CD14-positive monocyte (primary cell): ENCODE measurements around the gene CD37. TPM values are rescaled to one million over a fixed set of nuclear protein-coding genes. Genes with fewer than 3 reads are reported as not detected.
"Not testable (repeated sequence)": the region's sequence is repeated elsewhere in the genome, so short reads cannot be mapped to it uniquely, and the experiment has no call there.

Experiments
- DNase-seq, 3 donors: peaks; one replicate each; pipeline ENCODE4 v3.0.0-alpha.2; 2011 to 2022
- H2AFZ ChIP-seq: 2 replicates; pipeline ENCODE4 v1.6.0; 2012; ENCODE audit warnings: mild to moderate bottlenecking, low read depth, low read length, inconsistent platforms; ENCODE audit not compliant: insufficient read depth, poor library complexity, severe bottlenecking
- H3K27ac ChIP-seq, 2 donors: 1 replicate in 1 of 2; 2 replicates in 1 of 2; pipeline ENCODE4 v1.5.1; 2012 to 2013; ENCODE audit warnings: low read length in 2 of 2, control low read depth in 1 of 2, inconsistent platforms in 1 of 2, low read depth in 1 of 2, mild to moderate bottlenecking in 1 of 2
- H3K27me3 ChIP-seq, 2 donors: one replicate each; pipeline versions ENCODE4 v1.6.0 to v1.6.1; 2011 to 2013; ENCODE audit warnings: low read length in 2 of 2; ENCODE audit not compliant: control insufficient read depth in 2 of 2, insufficient read depth in 2 of 2
- H3K36me3 ChIP-seq, 2 donors: replicated peaks in 1 of 2; 1 replicate in 1 of 2; 2 replicates in 1 of 2; pipeline versions ENCODE4 v1.5.1 to v1.6.1; 2012 to 2013; ENCODE audit warnings: low read length in 2 of 2, control low read depth in 1 of 2, inconsistent platforms in 1 of 2, mild to moderate bottlenecking in 1 of 2; ENCODE audit not compliant: insufficient read depth in 2 of 2, control insufficient read depth in 1 of 2
- H3K4me1 ChIP-seq, 2 donors: 1 replicate in 1 of 2; 2 replicates in 1 of 2; pipeline versions ENCODE4 v1.5.1 to v1.6.1; 2012 to 2013; ENCODE audit warnings: low read length in 2 of 2, control low read depth in 1 of 2, inconsistent platforms in 1 of 2, mild to moderate bottlenecking in 1 of 2, moderate library complexity in 1 of 2; ENCODE audit not compliant: insufficient read depth in 2 of 2, control insufficient read depth in 1 of 2
- H3K4me2 ChIP-seq: replicated peaks from 2 replicates; pipeline ENCODE3; 2012; ENCODE audit warnings: low read length, moderate library complexity, mild to moderate bottlenecking; ENCODE audit not compliant: poor library complexity, severe bottlenecking; ENCODE audit errors: extremely low read depth
- H3K4me3 ChIP-seq, 3 experiments: fragments of 200-600 bp in 1 of 3; sonication (generic) in 1 of 3; replicated peaks in 1 of 3; 1 replicate in 2 of 3; 2 replicates in 1 of 3; pipeline ENCODE4 v1.5.1; 2011 to 2013; ENCODE audit warnings: low read length in 3 of 3, mild to moderate bottlenecking in 3 of 3, control low read depth in 2 of 3, low read depth in 2 of 3, inconsistent platforms in 1 of 3, moderate library complexity in 1 of 3
- H3K79me2 ChIP-seq: 2 replicates; pipeline ENCODE4 v1.6.0; 2012; ENCODE audit warnings: mild to moderate bottlenecking, control low read depth, inconsistent platforms, low read length, moderate library complexity; ENCODE audit not compliant: insufficient read depth
- H3K9ac ChIP-seq: 2 replicates; pipeline ENCODE4 v1.6.0; 2017; ENCODE audit warnings: low read length, mild to moderate bottlenecking; ENCODE audit not compliant: insufficient read depth, poor library complexity, severe bottlenecking
- H3K9me3 ChIP-seq, 2 donors: replicated peaks in 1 of 2; 1 replicate in 1 of 2; 2 replicates in 1 of 2; pipeline versions ENCODE4 v1.5.1 to v1.6.1; 2012 to 2013; ENCODE audit warnings: low read length in 2 of 2, control low read depth in 1 of 2; ENCODE audit not compliant: control insufficient read depth in 1 of 2, insufficient read depth in 1 of 2
- H4K20me1 ChIP-seq: 2 replicates; pipeline ENCODE4 v1.6.0; 2012; ENCODE audit warnings: mild to moderate bottlenecking, low read length, control low read depth, moderate library complexity; ENCODE audit not compliant: insufficient read depth
- H3K27ac Mint-ChIP-seq, 7 donors: one replicate each; pipeline ENCODE4 v1.8.0; 2020; ENCODE audit warnings: mild to moderate bottlenecking in 7 of 7, mixed read lengths in 7 of 7, moderate library complexity in 6 of 7, inconsistent platforms in 2 of 7
- H3K27me3 Mint-ChIP-seq, 3 donors: one replicate each; pipeline ENCODE4 v1.8.0; 2021 to 2022; ENCODE audit warnings: low read depth in 3 of 3, mild to moderate bottlenecking in 3 of 3, mixed read lengths in 3 of 3, moderate library complexity in 3 of 3, inconsistent platforms in 1 of 3
- H3K36me3 Mint-ChIP-seq, 2 donors: one replicate each; pipeline ENCODE4 v1.8.0; 2020; ENCODE audit warnings: mixed read lengths in 2 of 2, inconsistent platforms in 1 of 2, mild to moderate bottlenecking in 1 of 2
- H3K4me1 Mint-ChIP-seq: one replicate; pipeline ENCODE4 v1.8.0; 2020; ENCODE audit warnings: mild to moderate bottlenecking, mixed read lengths
- H3K4me3 Mint-ChIP-seq, 2 donors: one replicate each; pipeline ENCODE4 v1.8.0; 2020; ENCODE audit warnings: mild to moderate bottlenecking in 2 of 2, mixed read lengths in 2 of 2, moderate library complexity in 1 of 2
- H3K9me3 Mint-ChIP-seq, 7 donors: one replicate each; pipeline ENCODE4 v1.8.0; 2020 to 2022; ENCODE audit warnings: mixed read lengths in 7 of 7, mild to moderate bottlenecking in 6 of 7, moderate library complexity in 6 of 7, inconsistent platforms in 2 of 7
- WGBS: methylation state at CpG from one replicate; pipeline ENCODE4 v1.1.5; 2013; ENCODE audit warnings: missing lambda C conversion rate; ENCODE audit not compliant: insufficient coverage; 5-methylcytosine and 5-hydroxymethylcytosine counted together
- intact Hi-C, 2 donors: fragments of 100-400 bp; cut with micrococcal nuclease; formaldehyde crosslinking; loops; one replicate each; pipeline versions ENCODE4 v1.15.0 to v1.15.1; 2023
- polyA plus RNA-seq, 3 donors: library from polyadenylated mRNA; depleted of rRNA in 1 of 3; unstranded in 2 of 3; stranded (reverse) in 1 of 3; fragments of 300-500 nt in 2 of 3; fragments of >200 nt in 1 of 3; fragmentation: Illumina TruSeq in 2 of 3; gene quantifications; 1 replicate in 2 of 3; 2 replicates in 1 of 3; pipeline ENCODE4 v1.2.3, GENCODE V29; 2012 to 2021
- TF ChIP-seq, protein P1 (sequence below): fragments of 200-600 bp; IDR thresholded peaks from one replicate; pipeline ENCODE4 v1.8.0; 2022; ENCODE audit warnings: antibody characterized with exemption, mild to moderate bottlenecking

Gene CD37
- polyA plus RNA-seq, 3 donors: 147 to 380 (median 194) TPM

DNA sequence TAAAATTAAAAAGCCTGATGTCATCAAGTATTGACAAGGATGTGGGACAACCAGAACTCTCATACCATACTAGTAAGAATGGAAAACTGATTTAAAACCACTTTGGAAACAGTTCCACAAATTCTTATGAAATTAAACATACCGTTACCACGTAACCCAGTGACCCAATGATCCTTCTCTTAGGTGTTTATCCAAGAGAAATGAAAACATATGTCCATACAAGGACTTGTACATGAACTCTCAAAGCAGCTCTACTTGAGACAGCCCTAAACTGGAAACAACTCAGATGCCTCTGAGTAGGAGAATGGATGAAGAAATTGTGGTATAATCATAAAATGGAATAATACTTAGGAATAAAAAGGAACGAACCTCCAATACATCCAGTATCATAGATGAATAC lies 37.8 kb upstream of the CD37 start:
- no CpG with 5 or more reads among the region's 3 CpGs for WGBS

GRCh38 chr19:49298653-49299052 lies 36.6 kb upstream of the CD37 start:
- H3K4me3 ChIP-seq, H3K79me2 ChIP-seq, H3K36me3 ChIP-seq, H3K27ac Mint-ChIP-seq, H3K27me3 ChIP-seq, H3K4me1 Mint-ChIP-seq, H3K27ac ChIP-seq, H2AFZ ChIP-seq, DNase-seq, H3K36me3 Mint-ChIP-seq, H3K4me1 ChIP-seq, intact Hi-C loops, H3K9me3 Mint-ChIP-seq, H3K9me3 ChIP-seq, H3K4me3 Mint-ChIP-seq, H4K20me1 ChIP-seq, H3K9ac ChIP-seq, H3K4me2 ChIP-seq: not testable (repeated sequence)
- peaks cover 13 to 18% (median 14%) of the 10 kb centered on the region in 3 donors for H3K27me3 Mint-ChIP-seq
- 100% methylated on average over 1 of the region's 3 CpGs for WGBS

More for the DNA sequence above, 37.8 kb upstream of the CD37 start:
- H3K4me1 ChIP-seq: peaks cover 3 to 4% of the 10 kb centered on the region in 2 donors
- H3K27ac ChIP-seq: no peak overlapping the region
- peaks cover 0 to 6% of the 10 kb centered on the region in 2 donors for H3K27me3 ChIP-seq
- peaks cover 11 to 14% (median 13%) of the 10 kb centered on the region in 3 donors for H3K27me3 Mint-ChIP-seq
- no peak overlapping the region for H3K4me3 Mint-ChIP-seq
- H3K27ac Mint-ChIP-seq: no peak overlapping the region
- no peaks in the 10 kb centered on the region for H3K79me2 ChIP-seq
- H3K9ac ChIP-seq: no peak overlapping the region
- H4K20me1 ChIP-seq: no peaks in the 10 kb centered on the region
- TF ChIP-seq, protein P1, sequence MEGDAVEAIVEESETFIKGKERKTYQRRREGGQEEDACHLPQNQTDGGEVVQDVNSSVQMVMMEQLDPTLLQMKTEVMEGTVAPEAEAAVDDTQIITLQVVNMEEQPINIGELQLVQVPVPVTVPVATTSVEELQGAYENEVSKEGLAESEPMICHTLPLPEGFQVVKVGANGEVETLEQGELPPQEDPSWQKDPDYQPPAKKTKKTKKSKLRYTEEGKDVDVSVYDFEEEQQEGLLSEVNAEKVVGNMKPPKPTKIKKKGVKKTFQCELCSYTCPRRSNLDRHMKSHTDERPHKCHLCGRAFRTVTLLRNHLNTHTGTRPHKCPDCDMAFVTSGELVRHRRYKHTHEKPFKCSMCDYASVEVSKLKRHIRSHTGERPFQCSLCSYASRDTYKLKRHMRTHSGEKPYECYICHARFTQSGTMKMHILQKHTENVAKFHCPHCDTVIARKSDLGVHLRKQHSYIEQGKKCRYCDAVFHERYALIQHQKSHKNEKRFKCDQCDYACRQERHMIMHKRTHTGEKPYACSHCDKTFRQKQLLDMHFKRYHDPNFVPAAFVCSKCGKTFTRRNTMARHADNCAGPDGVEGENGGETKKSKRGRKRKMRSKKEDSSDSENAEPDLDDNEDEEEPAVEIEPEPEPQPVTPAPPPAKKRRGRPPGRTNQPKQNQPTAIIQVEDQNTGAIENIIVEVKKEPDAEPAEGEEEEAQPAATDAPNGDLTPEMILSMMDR: no peak
- peaks cover 2% of the 10 kb centered on the region for H3K4me1 Mint-ChIP-seq
- H3K36me3 ChIP-seq: no peaks in the 10 kb centered on the region
- no peaks in the 10 kb centered on the region for H3K36me3 Mint-ChIP-seq
- H2AFZ ChIP-seq: no peak overlapping the region
- no peak for DNase-seq
- no peaks in the 10 kb centered on the region for H3K9me3 ChIP-seq
- H3K9me3 Mint-ChIP-seq: no peaks in the 10 kb centered on the region
- intact Hi-C loops: no loop called here
- no peak overlapping the region for H3K4me2 ChIP-seq
- H3K4me3 ChIP-seq: no peak overlapping the region
